COLO668 (cell line): ENCODE results near the gene WHAMM.
"Not testable (repeated sequence)": the region's sequence is repeated elsewhere in the genome, so short reads cannot be mapped to it uniquely, and the experiment has no call there.

Experiments used
- DNase-seq: peaks from one replicate; lab custom pipeline; 2025; ENCODE audit not compliant: unreplicated experiment; lab: John Stamatoyannopoulos, UW

The WHAMM gene

DNA sequence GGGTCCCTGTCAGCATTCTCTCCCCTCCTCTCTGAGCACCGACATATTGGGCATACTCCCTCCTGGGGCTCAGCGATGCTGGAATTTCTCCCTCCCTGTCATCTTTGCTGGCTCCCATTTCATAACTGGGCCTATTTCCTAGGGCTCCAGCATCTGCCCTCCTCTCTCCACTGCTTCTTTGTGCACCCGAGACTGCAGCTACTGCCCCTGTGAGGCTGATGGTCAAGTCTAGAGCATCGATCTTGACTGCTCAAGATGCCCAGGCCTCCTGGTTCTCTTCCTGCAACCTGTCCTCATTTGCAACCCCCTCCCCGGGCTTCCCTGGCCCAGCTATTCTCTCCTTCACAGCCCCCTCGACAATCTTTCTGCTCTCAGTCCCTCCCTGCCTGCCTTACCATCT is 53.5 kb downstream of the WHAMM start:
- DNase-seq = no peak

DNA sequence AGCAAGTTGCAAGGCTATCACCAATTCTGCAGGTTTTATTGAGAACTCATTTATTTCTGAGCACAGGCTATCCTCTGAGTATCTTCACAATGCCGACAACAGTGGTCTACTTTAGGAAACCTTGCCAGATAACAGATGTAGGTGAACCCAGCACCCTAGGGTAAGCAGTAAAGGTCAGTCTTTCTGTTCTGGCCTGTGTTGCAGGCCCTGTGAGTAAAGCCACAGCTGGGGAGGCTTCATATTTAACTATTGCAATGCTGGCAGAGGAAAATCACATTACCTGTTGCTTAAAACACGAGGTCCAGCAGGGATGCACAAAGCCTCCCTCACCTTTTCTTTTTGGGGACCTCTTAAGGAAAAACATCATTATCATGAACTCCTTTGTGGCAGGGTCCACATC is 55.5 kb downstream of the WHAMM start:
- no peak for DNase-seq

DNA sequence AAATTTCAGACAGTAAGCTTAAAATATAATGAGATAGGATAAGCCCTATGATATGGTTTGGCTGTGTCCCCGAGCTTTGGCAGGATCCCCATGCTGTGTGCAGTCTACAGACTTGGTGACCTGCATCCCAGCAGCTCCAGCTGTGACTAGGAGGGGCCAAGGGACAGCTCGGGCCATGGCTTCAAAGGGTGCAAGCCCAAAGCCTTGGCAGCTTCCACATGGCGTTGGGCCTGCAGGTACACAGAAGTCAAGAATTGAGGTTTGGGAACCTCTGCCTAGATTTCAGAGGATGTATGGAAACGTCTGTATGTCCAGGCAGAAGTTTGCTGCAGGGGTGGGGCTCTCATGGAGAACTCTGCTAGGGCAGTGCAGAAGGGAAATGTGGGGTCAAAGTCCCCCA is 56.2 kb downstream of the WHAMM start:
- not testable (repeated sequence) for DNase-seq

DNA sequence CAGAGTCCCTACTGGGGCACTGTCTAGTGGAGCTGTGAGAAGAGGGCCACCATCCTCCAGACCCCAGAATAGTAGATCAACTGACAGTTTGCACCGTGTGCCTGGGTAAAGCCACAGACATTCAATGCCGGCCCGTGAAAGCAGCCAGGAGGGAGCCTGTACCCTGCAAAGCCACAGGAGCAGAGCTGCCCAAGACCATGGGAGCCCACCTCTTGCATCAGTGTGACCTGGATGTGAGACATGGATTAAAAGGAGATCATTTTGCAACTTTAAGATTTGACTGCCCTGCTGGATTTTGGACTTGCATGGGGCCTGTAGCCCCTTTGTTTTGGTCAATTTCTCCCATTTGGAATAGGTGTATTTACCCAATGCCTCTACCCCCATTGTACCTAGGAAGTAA is 56.6 kb downstream of the WHAMM start:
- not testable (repeated sequence) for DNase-seq

DNA sequence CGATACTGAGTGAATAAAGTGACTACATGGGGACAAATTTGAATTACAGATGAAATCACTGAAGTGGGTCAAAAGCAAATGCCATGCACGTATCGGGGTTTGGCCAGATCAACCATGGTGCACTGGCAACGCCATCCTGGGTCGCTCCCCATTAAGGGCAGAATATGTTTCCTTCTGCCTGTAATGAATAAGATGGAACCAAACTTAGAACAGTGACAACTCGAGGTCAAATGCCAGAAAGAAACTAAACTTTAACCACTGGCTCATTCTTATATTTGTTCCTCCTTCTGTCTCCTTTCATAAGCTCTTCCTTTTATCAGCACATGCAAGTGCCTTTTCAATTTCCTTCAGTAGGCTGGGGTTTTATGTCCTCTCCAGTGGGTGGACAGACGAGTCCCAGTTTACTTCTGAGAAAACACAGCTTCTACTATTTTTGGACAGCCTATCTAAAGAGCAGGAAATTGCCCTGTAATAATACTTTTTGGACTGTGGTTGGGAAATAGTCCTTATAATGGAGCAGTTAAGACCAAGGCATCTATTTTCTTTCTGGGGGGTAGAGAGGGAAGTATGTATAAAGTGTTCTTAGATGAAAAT is 61.4 kb downstream of the WHAMM start:
- DNase-seq = no peak

DNA sequence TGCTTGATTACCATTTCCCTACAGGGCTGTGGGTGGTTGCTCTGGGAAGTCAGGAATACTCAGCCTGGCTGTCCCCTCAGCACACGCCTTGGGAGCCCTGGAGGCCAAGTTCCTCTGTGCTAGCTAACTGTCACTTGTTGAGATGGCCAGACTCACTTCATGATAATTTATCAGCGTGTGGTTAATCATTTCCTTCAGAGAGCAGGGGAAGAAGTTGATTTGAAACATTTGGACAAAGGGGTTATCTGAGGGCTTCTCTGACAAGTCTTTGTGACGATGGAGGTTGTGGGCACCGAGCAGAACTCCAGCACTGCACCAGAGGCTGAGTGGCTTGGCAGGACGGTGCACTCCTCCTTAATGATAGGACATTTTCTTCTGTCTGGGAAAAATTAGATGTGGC is 61.9 kb downstream of the WHAMM start:
- DNase-seq = no peak

DNA sequence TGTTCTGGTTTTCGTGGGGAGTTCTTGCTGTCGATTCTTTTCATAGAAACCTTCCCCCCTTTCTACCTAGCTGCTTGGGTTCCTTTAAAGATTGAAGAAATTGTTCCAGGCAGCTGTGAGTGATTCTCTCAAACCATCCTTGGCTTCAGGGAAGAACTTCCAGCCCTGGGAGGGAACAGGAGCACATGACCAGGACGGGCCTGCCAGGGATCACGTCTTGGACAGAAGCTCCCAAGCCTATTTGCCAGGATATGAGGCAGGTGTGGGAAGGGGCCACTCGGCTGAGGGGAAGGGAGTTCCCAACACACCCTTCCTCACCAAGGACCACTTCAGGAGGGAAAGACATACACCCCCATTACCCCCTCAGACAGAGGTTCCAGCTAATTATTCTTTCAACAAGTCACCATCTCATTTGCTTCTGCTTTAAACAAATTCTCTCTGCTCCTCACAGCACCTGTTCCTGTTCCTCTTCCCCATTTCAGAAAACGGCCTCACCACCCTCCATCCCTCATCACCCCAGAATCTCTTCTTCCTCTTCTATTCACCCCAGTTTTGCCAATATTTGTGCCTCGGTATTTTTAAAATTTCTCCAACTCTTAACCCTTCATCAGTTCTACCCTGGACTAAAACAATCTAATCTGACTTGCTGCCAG is 62.5 kb downstream of the WHAMM start:
- DNase-seq = no peak

DNA sequence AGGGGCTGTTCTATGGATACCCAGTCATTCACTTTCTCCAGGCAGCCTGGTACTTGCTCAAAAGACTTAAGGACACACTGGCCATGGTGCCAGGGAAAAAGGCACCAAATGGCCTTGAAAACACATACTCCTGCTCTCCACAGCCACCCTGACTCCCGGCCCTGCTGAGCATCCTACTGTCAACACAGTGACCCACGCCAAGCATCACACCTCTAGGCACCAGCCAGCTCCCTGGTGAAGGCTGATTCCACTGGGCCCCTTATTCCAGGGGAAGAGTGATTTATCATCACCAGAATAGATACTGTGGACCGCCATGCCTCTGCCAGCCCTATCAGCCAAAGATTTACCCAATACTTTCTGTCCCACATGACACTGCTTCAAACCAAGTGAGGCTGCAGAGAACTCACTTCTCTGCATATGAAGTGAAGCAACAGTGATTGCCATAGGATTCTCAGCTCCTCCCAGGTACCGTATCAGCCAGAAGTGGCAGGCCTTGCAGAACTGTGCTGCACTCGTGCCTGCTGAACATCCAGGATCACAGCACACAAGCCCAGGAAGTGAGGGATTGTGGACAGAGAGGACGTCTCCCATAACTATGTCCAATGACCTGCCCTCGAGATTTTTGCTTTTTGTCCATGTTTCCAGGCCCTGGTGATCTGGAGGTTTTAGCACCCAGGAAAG is 63.7 kb downstream of the WHAMM start:
- no peak for DNase-seq

DNA sequence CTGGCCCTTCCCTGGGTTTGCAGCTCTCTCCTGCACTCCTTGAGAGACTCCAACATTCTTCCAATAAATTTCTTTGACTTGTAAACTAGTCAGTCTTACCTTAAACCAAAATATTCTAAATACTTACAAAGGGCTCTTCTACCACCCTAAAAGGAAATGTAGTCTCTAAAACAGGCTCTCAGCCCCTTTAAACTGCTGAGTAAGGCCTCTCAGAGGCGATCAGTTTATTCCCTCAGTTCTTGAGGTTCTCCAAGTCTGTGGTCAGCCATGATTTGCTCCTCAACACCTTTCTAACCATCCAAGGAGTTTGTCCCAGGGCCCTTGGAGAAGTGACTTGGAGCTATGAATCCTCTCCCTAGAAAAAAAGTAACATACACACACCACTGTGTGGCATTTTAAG is 64.8 kb downstream of the WHAMM start:
- DNase-seq = no peak

DNA sequence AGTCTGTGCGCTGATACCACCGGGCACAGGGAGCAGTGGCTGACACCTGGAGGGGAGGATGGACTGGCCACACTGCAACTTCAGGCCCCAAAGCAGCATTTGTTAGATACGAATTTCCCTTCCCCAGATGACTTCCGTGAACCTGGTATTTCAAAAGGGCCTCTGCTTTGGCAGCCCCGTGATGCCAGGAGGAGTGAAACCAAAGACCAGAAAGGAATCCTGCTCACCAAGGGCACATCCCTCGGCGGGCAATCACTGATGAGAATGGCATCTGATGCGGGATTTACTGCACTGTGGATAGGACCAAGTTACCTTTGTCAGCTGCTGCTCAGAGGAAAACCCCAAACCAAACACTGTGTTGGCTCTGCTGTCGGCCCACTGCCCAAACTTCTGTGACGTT is 65.5 kb downstream of the WHAMM start:
- DNase-seq = no peak

DNA sequence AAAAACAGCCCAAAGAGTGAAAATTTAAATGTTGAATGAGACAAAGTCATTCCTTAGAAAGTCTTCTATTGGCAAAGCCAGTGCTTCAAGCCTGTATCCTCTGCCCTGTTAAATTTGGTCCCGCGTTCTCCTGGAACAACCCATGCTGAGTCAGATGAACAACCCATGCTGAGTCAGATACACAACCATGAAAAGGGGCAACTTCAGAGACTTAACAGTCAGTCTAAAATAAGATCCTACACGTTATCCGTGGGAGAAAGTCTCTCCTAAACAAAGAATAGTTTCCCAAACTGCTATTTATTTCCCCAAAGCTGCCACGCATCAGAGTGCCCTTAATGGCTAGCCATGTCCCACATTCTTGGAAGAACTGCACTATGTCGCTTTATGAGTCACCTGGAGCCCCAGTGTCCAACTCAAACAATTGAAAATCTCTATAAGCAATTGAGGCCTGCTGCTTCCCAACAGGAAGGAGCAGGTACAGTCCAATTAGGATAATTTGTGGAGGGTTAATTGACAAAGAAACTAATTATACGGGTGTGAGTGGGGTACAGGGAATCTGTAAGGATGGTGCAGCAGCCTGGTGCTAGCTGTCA is 66.1 kb downstream of the WHAMM start:
- no peak for DNase-seq

DNA sequence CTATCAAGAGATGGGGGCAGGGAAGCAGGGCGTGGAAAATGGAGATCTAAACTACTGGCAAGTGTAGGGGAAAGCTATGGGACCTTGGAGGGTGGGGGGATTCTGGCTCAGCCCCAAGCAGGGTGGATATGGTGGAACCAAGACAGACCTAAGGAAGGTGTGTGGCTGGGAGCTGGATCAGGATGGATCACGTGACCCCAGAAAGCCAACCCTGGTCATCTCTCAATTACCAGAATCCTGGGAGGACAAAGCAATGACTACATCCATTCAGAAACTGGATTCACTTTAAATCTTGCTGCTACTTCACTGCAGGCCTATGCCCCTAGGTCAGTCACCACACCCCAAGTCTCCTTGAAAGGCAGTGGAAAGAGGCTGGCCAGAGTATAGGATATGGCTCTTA is 68.4 kb downstream of the WHAMM start:
- DNase-seq = no peak

DNA sequence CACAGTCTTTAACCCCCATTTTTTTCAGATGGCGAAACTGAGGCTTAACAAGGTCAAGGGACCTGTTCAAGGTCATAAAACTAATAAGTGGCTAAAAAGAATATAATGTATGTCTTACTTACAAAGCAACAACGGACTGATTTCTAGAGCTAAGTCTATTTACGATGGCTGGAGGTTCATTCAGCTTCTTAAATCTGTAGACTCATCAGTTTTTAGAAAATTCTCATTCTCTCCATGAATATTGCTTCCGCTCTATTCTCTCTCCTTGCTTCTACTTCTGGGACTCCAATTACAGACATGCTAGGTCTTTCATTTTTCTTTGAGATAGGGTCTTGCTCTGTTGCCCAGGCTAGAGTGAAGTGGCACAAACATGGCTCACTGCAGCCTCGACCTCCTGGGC is 68.9 kb downstream of the WHAMM start:
- DNase-seq = no peak

DNA sequence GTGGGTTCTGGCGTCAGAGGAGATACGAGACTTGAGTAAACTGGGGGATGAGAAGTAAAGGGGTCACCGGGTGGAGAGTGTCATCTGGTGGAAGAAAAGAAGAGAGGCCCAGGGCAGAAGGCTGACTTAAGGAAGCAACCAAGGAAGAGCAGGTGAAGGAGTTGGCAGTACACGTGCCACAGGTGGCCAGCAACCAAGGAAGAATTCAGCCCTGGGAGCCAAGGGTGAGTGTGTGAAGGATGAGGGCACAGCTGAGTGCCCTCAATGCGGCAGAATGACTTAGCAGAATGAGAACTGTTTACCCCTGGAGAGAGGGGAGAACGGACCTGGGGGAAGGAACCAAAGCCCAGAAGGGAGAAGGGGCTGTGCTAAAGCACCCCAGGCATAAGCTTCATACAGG is 71.3 kb downstream of the WHAMM start:
- DNase-seq = no peak

DNA sequence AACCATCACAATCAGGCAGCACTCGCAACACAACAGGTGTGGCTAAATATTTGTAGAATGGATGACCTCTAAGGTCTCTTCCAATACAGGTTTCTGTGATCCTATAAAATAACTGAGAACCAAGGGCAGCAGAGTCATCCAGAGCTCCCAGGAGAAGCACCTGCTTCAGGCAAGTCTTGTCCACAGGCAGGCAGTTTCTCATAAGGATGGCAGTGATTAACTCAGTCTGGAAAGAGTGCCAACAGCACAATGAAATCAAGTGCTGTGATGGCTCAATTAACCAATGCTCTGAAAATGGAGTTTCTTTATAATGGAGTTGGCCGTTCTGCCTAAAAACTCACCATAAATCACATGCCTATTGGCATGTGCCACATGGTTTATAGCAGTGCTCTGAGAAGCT is 72.3 kb downstream of the WHAMM start:
- no peak for DNase-seq

DNA sequence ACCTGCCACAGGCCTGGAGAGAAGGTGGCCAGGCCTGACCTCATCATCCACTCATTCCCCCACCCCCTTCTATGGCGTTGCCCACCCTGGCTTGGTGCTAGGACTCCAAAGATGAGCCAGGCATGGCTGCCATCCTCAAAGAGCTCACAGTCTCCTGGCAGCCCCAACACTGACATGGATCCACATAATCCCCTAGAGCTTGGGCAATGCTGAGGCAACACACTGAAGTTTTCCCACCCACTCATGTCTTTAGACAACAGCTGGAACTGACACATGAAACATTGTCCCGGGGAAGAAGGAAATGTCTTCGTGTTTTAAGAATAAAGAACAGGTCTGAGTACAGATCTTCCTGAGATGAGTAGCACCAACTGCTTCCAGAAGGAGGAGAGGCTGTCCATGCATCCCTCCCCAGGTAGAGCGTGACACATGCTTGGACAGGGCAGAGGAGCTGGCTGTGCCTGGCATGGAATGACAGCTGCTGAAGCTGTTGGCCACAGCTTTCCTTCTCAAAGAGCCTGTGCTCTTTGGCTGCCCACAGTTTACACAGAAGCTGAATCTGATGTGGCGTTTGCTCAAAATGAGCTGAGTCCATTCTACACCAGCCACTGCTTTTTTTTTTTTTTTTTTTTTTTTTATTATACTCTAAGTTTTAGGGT is 73.0 kb downstream of the WHAMM start:
- no peak for DNase-seq
